T-helper 1 cell treated with Interleukin-12 subunit alpha and Interleukin-12 subunit beta and Interleukin-4 antibody, amounts not matched to agents 30 μg/mL and 1 μg/mL, for 36 hours (primary cell): ENCODE data around the gene OSER1.

ENCODE experiments used
- H3K27ac Mint-ChIP-seq: one replicate; pipeline ENCODE4 v1.8.0; 2021; ENCODE audit warnings: mild to moderate bottlenecking, mixed read lengths
- H3K27me3 Mint-ChIP-seq: one replicate; pipeline ENCODE4 v1.8.0; 2021; ENCODE audit warnings: low read depth, mixed read lengths
- H3K36me3 Mint-ChIP-seq: one replicate; pipeline ENCODE4 v1.8.0; 2021; ENCODE audit warnings: low read depth, mixed read lengths
- H3K4me1 Mint-ChIP-seq: one replicate; pipeline ENCODE4 v1.8.0; 2021; ENCODE audit warnings: low read depth, mixed read lengths
- H3K4me3 Mint-ChIP-seq: one replicate; pipeline ENCODE4 v1.8.0; 2021; ENCODE audit warnings: mild to moderate bottlenecking, moderate library complexity, mixed read lengths
- H3K9me3 Mint-ChIP-seq: one replicate; pipeline ENCODE4 v1.8.0; 2021; ENCODE audit warnings: mixed read lengths

OSER1 gene

GRCh38 chr20:44218446-44218845 is 7.9 kb upstream of the OSER1 start:
- Mint-ChIP-seq H3K27me3 (no peaks in the 10 kb centered on the region), H3K9me3 (no peaks in the 10 kb centered on the region), H3K4me3 (peak overlapping the region; percentile 77), H3K36me3 (peaks cover 3% of the 10 kb centered on the region), H3K4me1 (peaks cover 32% of the 10 kb centered on the region), H3K27ac (peak overlapping the region; percentile 67)

- peak overlapping the region; percentile 71 for H3K27ac Mint-ChIP-seq
- no peaks in the 10 kb centered on the region for H3K27me3 Mint-ChIP-seq
- no peaks in the 10 kb centered on the region for H3K9me3 Mint-ChIP-seq
- H3K4me3 Mint-ChIP-seq, result peak overlapping the region; percentile 77
- H3K4me1 Mint-ChIP-seq, result peaks cover 32% of the 10 kb centered on the region
- H3K36me3 Mint-ChIP-seq, result peaks cover 3% of the 10 kb centered on the region
Observed at GRCh38 chr20:44217342-44218092, 6.9 kb upstream of the OSER1 start.

- Mint-ChIP-seq H3K36me3 (peaks cover 3% of the 10 kb centered on the region), H3K27ac (no peak overlapping the region), H3K9me3 (no peaks in the 10 kb centered on the region), H3K4me1 (peaks cover 46% of the 10 kb centered on the region), H3K27me3 (no peaks in the 10 kb centered on the region), H3K4me3 (no peak overlapping the region)
Observed at GRCh38 chr20:44215125-44215524, 4.6 kb upstream of the OSER1 start.

GRCh38 chr20:44212792-44213191 is 2.2 kb upstream of the OSER1 start:
- Mint-ChIP-seq H3K9me3 (no peaks in the 10 kb centered on the region), H3K4me3 (no peak overlapping the region), H3K4me1 (peaks cover 44% of the 10 kb centered on the region), H3K27me3 (no peaks in the 10 kb centered on the region), H3K27ac (no peak overlapping the region), H3K36me3 (peaks cover 10% of the 10 kb centered on the region)

- H3K4me1 Mint-ChIP-seq, result peaks cover 48% of the 10 kb centered on the region
- no peaks in the 10 kb centered on the region for H3K27me3 Mint-ChIP-seq
- peak overlapping the region; percentile 85 for H3K27ac Mint-ChIP-seq
- H3K4me3 Mint-ChIP-seq, result peak overlapping the region; percentile 99
- H3K36me3 Mint-ChIP-seq, result peaks cover 14% of the 10 kb centered on the region
- no peaks in the 10 kb centered on the region for H3K9me3 Mint-ChIP-seq
Observed at GRCh38 chr20:44211177-44212039, 837 bp upstream of the OSER1 start.

- Mint-ChIP-seq H3K27ac (peak overlapping the region; percentile 85), H3K36me3 (peaks cover 20% of the 10 kb centered on the region), H3K4me3 (peak overlapping the region; percentile 99), H3K27me3 (no peaks in the 10 kb centered on the region), H3K4me1 (peaks cover 46% of the 10 kb centered on the region), H3K9me3 (no peaks in the 10 kb centered on the region)
Observed at GRCh38 chr20:44209686-44210405, 725 bp downstream of the OSER1 start.

- peaks cover 46% of the 10 kb centered on the region for H3K4me1 Mint-ChIP-seq
- no peaks in the 10 kb centered on the region for H3K9me3 Mint-ChIP-seq
- no peaks in the 10 kb centered on the region for H3K27me3 Mint-ChIP-seq
- H3K27ac Mint-ChIP-seq, result peak overlapping the region; percentile 85
- peak overlapping the region; percentile 99 for H3K4me3 Mint-ChIP-seq
- peaks cover 20% of the 10 kb centered on the region for H3K36me3 Mint-ChIP-seq
Observed at GRCh38 chr20:44208770-44209169, 1.8 kb downstream of the OSER1 start.

- Mint-ChIP-seq H3K4me3 (peak overlapping the region; percentile 99), H3K36me3 (peaks cover 21% of the 10 kb centered on the region), H3K4me1 (peaks cover 48% of the 10 kb centered on the region), H3K27ac (no peak overlapping the region), H3K9me3 (no peaks in the 10 kb centered on the region), H3K27me3 (no peaks in the 10 kb centered on the region)
Observed at GRCh38 chr20:44208165-44208564, 2.4 kb downstream of the OSER1 start.

GRCh38 chr20:44207126-44207723 is 3.3 kb downstream of the OSER1 start:
- H3K9me3 Mint-ChIP-seq, result no peaks in the 10 kb centered on the region
- no peaks in the 10 kb centered on the region for H3K27me3 Mint-ChIP-seq
- H3K4me3 Mint-ChIP-seq, result peak overlapping the region; percentile 30
- peaks cover 27% of the 10 kb centered on the region for H3K36me3 Mint-ChIP-seq
- H3K27ac Mint-ChIP-seq, result no peak overlapping the region
- peaks cover 51% of the 10 kb centered on the region for H3K4me1 Mint-ChIP-seq

- H3K27ac Mint-ChIP-seq, result no peak overlapping the region
- peaks cover 43% of the 10 kb centered on the region for H3K4me1 Mint-ChIP-seq
- peaks cover 34% of the 10 kb centered on the region for H3K36me3 Mint-ChIP-seq
- no peaks in the 10 kb centered on the region for H3K9me3 Mint-ChIP-seq
- no peaks in the 10 kb centered on the region for H3K27me3 Mint-ChIP-seq
- H3K4me3 Mint-ChIP-seq, result no peak overlapping the region
Observed at GRCh38 chr20:44206132-44206531, 4.4 kb downstream of the OSER1 start.

- no peaks in the 10 kb centered on the region for H3K27me3 Mint-ChIP-seq
- H3K27ac Mint-ChIP-seq, result no peak overlapping the region
- peaks cover 44% of the 10 kb centered on the region for H3K4me1 Mint-ChIP-seq
- H3K9me3 Mint-ChIP-seq, result no peaks in the 10 kb centered on the region
- H3K36me3 Mint-ChIP-seq, result peaks cover 41% of the 10 kb centered on the region
- no peak overlapping the region for H3K4me3 Mint-ChIP-seq
Observed at GRCh38 chr20:44204832-44205215, 5.7 kb downstream of the OSER1 start.

GRCh38 chr20:44204156-44204831 is 6.3 kb downstream of the OSER1 start:
- H3K4me3 Mint-ChIP-seq, result no peak overlapping the region
- H3K4me1 Mint-ChIP-seq, result peaks cover 44% of the 10 kb centered on the region
- H3K36me3 Mint-ChIP-seq, result peaks cover 45% of the 10 kb centered on the region
- H3K9me3 Mint-ChIP-seq, result no peaks in the 10 kb centered on the region
- H3K27ac Mint-ChIP-seq, result no peak overlapping the region
- no peaks in the 10 kb centered on the region for H3K27me3 Mint-ChIP-seq

GRCh38 chr20:44203161-44203560 is 7.4 kb downstream of the OSER1 start:
- H3K4me1 Mint-ChIP-seq, result peaks cover 40% of the 10 kb centered on the region

GRCh38 chr20:44200983-44201382 is 9.6 kb downstream of the OSER1 start:
- H3K4me3 Mint-ChIP-seq, result no peak overlapping the region
- no peak overlapping the region for H3K27ac Mint-ChIP-seq
- H3K27me3 Mint-ChIP-seq, result no peaks in the 10 kb centered on the region
- no peaks in the 10 kb centered on the region for H3K9me3 Mint-ChIP-seq
- peaks cover 57% of the 10 kb centered on the region for H3K36me3 Mint-ChIP-seq
- peaks cover 24% of the 10 kb centered on the region for H3K4me1 Mint-ChIP-seq

More at GRCh38 chr20:44203161-44203560, 7.4 kb downstream of the OSER1 start:
- Mint-ChIP-seq H3K4me3 (no peak overlapping the region), H3K9me3 (no peaks in the 10 kb centered on the region), H3K36me3 (peaks cover 48% of the 10 kb centered on the region), H3K27ac (no peak overlapping the region), H3K27me3 (no peaks in the 10 kb centered on the region)
